HG03045 (cell line): ENCODE results near the gene NES.

Experiments
- ATAC-seq: cut with Tn5 transposase; IDR thresholded peaks from one replicate; pipeline ENCODE4 v1.9.1; 2021; ENCODE audit warnings: mild to moderate bottlenecking, moderate library complexity; ENCODE audit not compliant: unreplicated experiment

NES gene

DNA sequence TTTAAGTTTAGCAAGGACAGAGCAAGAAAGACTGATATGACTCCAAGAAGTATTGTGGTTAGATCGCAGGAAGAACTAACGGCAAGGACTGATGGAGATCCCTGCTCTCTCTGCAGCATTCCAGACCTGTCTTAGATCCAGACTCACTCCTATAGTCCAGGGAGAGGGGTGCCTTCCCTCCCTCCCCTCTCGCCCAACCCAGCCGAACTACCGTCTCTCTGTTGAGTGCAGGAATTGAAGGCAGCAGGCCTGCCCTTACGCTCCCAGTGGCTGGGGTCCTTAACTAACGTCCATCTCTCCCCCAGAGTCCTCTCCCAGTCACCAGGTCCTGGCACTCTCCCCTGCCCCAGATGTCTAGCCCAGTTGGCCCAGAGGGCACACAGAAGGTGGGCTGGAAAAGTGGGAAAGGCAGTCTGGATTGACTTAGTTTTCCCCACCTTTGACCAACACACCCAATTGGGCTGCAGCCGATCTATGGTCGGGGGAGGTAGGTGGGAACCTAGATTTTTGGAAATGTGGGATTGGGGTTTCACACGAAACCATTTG, 27.0 kb upstream of the NES start:
- no peak for ATAC-seq

DNA sequence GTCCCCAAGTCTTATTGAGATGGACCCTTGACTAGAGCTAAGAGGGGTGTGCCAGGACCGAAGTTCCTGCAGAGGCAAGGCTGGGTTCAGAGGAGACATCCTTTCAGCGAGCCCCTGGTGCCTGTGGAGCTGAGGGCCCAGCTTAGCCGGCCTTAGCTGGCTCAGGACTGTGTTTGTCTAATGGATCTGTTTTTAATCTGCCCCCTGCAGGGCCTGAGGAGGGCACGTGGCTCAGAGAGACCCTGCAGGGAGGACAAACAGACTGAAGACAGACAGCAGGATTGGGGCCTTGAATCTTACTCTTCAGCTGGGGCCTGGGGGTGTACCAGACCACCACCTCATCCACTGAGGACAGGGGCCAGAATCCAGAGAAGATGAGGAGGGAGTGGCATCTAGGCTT, 26.5 kb upstream of the NES start:
- ATAC-seq = no peak

DNA sequence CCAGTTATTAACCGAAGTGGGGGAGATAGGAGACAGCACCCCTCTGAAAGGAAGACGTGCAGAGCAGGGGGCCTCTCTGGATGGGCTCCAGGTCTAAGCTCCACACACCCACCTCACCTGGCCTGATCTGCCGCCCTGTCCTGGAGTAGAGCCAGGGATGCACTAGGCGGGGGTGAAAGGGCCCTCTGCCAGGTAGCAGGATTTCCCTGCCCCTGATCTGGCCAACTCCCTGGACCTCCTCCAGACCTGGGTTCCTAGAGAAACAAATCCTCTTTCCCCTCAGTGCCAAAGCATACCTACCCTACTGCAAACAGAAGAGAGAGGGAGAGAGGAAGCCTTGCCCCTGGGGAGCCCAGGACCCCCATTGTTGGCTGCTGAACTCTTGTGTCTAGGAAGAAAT, 26.1 kb upstream of the NES start:
- no peak for ATAC-seq

DNA sequence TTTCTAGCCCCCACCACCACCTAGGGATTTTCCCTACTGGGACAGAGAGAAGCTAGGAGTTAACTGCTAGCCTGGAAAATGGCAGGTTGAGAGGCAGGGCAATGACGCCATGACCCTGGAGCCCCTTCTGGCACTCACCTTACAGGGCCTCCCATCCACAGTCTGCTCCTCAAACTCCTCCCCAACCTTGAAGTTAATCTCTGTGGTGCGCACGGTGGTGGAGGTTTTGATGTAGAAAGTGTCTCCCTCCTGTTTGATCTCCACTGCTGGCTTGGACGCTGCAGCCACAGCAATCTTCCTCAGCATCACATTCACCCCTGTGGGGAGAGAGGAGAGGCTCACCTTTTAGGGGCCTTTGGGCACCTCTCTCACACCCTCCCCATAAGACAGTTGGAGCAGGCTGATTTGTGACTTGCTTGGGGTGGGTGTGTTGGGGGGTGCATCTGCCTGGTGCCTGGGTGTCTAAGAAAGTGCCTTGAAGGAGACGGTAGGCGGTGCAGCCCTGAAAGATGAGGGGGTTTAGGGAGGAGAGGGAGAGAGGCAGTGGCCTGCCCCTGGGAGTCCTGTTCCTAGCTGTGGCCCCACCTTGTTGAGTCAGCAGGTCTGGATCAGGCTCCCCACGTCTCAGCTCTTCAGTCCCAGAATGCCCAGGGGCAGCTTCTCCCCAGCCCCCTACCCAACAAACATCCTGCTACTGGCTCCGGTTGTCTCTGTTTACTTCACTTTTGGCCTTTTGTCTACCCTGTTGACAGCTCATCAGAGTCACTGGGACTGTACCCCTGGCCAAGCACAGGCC, 23.7 kb upstream of the NES start:
- no peak for ATAC-seq

DNA sequence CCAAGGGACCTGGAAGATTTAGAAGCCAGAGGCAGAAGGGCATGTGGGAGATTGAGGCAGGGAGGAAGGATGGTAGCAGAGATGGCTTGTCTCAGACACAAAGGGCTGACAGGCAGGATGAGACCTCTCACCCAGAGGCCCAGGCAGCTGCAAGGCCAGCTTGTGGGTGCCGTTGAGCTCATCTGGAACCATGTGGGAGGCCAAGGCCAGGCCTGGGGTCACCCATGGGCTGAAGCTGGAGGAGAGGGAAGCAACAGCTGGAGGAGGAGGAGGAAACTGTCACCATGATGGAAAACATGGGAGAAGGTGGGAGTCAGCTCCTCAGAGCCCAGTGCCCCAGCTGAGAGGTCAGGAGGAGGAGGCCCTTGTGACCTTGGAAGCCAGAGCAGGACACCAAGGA, 21.8 kb upstream of the NES start:
- ATAC-seq = no peak

DNA sequence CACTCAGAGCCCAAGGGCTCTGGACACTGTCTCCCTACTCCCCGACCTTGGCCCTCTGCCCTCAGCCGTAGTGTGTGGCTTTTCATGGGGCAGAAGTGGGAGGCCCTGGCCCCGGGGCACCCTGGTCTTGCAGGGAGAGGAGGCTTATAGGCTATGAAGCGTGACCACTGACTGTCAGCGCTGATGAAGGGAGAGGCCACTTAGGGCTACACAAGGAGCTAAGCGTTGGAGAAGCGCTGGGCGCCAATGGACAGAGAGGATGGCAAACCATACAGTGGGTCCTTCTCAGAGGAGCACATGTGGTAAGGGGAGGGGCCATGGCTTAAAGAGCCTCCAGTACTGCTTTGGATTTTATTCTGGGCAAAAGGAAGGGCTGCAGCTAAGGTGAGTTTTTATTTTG, 20.3 kb upstream of the NES start:
- ATAC-seq = no peak

DNA sequence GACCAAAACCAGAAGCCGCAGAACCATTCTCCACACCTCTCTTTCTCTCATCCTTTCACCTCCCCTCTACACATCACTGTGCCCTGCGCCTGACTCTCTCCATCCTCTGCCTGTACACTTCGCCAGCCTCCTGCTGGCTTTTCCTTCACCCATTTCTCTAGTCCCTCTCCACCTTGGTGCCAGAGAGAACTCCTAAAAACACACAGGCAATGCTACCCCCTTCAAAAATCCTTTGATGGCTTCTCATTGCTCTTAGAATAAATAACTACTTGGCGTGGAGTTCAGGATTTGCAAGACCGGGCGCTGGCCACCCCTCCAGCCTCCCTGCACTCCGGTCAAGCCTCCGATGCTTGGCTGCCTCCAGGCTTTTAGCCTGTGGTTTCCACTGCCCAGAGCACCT, 19.5 kb upstream of the NES start:
- no peak for ATAC-seq

DNA sequence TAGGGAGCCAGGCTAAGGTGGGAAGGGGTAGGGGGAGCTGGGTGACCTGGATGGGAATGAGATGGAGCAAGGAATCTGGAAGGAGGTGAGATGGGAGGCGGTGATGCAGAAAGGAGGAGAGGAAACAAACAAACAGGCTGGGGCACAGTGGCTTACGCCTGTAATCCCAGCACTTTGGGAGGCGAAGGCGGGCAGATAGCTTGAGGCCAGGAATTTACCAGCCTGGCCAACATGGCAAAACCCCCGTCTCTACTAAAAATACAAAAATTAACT, 17.4 kb upstream of the NES start:
- ATAC-seq = no peak

DNA sequence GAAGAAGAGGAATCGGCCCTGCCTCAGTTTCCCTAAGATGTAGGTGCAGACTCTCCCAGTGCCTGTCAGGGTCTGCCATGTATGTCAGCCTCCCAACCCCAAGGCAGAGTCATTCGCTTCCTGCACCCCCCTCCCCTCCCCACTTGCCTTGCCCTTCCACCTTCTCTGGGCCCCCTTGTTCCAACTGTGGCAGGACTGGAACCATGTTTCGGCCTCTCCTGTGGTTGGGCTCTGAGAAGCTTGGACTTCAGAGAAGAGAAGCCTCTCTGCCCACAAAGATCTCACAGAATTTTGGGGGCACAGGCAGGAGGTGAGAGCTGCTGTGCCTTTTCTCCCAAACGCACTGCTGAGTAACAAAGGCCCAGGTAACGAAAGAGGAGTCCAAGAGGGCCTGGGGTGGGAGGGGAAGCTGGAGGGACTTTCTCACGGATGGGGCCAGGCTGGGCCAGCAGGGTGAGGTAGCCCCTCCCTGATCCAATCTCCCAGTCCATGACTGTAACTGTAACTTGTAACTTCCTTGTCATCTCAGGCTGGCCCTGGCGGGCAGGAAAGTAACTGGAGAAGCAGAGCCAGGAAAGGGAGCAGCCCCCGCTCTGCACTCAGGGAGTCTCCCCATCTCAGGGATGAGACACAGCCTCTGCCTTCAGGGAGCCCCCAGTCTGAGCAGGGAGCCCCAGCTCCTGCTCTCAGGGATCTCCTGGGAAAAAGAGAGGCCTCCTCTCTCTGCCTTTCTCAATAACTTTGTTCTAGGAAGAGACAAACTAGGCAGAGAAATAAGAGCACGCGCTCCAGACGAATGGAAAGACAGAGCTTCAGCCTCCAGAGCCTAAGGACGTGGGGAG, 16.9 kb upstream of the NES start:
- ATAC-seq = no peak

DNA sequence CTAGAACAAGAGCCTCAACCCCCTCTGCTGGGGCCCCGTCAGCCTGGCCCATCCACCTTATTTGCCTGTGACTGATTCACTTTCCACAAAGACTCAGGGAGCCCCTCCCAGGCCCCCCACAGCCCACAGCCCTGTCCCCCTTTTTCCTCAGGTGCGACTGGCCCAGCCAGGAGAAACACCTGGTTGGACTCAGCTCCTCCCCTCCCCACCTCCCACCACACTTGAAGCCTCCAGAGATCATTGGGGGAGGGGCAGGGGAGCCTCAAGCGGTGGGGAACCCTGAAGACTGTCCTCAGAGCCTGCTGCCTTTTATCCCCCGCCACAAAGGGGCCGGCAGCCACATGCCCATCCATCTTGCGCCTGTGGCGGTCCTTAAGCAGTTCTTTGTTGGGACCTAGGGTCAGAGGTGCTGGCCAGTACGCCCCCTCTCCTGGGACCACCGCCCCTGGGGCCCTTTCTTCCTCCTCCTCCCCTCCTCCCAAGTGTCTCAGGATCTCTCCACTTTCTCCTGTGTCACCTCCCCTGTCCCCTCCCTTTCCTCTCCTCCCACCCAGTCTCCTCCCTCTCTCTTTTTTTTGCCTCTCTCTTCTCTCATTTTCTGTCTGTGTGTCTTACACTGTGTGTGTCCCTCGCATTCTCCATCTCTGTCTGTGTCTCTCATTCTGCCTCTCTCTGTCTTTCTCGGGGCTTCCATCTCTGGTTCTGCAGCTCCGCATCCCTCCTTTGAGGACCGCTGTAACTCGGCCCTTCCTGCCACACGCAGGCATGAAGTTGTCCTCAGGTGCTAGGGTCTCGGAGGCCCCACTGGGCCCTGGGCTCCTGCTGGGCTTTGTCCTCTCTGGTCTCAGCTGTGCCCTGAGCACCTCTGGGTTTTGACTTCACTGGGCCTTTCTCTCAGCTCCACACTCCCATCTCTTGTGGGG, 16.0 kb upstream of the NES start:
- ATAC-seq = no peak

DNA sequence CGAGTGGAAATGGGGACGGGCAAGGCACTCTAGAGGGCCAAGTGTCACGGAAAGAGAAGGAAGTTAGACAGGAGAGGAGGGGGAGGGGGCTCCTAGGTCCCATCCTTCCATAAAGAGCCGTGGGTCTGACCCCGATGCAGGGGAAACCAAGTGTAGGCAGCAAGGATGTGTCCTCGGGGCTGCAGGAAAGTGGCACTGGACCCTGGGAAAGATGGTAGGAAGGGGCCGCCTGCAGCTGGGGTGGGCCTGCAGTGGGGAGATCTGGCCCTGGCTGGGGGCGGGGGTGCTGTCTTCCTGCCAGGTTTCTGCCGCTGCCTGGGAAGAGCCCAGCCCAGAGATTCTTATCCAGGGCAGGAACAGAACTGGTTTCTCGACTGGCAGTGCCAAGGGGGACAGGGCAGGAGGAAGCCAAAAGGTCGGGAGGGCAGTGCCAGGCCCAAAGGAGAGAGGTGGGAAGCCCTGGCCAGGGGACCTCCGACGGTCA, 15.3 kb upstream of the NES start:
- no peak for ATAC-seq

DNA sequence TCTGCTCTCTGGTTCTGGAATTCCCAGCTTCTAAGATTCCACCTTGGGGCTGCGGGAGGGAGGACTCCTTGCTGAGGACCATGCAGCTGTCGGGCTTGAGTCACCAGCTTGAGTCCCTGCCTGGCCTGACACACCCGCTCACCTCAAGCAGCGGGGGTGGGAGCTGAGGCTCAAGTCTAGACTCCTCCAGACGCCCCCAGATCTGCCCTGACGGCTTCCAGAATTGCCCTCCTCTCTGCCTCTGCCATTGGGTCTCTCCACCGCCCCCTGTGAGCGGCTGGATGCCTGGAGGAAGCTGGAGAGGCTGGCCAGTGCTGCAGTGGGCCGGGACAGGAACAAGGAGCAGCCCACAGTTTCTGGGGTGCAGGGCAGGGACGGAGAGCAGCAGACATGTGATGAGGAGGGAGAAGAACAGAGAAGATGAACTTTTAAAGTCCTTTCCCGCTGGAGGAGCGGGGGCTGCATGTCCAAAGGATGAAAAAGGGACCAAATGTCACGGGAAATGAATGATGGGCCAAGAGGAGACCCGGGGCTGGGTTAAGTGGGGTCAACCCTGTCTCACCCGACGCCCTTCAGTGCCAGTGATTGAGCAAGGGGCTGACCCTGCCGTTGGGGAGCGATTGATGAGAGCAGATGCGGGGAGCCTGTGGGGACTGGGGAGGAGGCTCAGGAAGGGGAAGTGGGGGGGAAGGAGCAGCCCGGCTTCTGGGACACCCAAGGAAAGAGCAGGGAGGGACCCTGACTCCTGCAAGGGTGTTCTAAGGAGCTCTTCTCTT, 14.6 kb upstream of the NES start:
- no peak for ATAC-seq

DNA sequence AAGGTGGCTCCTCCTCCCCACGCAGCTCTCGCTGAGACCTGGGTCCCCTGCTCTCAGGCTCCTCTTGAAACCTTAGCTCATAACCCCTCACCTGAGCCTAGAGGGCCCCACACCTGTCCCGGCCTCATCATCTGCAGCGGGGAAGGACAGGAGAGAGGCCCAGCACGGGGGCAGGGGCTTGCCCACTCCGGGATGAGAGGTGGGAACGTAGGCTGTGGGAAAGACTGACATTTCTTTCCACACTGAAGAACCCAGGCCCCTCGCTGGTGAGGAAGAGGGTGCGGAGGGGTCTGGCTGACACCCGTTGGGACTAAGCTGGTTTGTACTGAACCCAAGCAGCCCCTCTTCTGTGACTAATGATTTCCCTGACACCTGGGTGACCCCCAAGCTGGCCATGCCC, 14.0 kb upstream of the NES start:
- no peak for ATAC-seq

DNA sequence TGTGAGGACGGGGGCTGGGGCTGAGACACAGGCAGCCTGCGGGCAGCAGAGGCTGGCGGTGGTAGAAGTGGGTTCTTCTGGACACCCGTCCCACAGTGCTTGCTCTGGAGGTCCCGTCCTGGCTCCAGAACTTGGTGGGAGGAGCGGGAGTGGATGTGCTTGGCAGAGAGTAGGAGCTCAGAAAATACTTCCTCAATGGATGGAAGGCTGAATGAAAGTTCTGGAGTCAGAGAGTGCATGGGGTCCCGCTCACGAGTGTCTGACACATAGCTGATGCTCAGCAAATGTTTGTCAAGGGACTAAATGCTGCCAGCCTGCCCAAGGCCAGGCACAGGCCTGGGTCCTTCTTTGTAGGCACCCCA, 13.4 kb upstream of the NES start:
- no peak for ATAC-seq

DNA sequence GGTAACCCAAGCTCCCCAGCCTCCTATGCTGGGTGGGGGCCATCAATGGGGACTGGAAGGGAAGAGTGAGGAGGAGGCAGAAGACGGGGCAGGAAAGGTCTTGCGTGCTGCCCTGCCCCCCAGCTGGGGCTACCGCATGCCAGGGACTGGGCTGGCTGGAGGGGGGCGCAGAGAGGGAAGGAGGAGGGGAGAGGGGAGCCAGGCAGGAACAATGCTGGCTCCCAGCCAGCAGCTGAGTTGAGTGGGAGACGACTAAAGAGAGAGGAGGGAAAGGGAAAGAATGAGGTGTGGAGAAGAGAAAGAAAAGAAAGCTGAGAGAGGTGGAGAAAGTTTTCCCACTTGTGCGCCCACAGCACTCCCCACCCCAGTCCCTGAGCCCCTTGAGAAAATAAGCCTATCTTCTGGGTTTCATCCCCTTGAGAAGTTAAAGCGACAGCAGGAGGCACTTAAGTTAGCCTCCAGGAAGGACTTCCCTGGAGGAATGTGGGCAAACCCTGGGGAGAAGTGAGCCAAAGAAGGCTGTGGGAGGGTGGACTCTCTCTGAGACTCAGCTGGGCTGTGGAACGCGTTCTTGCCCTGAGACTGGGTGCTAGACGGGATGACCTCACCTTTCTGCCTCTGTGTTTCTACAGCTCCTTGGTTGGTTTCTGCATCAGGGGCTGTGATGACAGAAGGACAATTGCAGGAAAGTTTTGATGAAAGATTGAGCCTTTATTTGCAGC, 12.9 kb upstream of the NES start:
- ATAC-seq = no peak

DNA sequence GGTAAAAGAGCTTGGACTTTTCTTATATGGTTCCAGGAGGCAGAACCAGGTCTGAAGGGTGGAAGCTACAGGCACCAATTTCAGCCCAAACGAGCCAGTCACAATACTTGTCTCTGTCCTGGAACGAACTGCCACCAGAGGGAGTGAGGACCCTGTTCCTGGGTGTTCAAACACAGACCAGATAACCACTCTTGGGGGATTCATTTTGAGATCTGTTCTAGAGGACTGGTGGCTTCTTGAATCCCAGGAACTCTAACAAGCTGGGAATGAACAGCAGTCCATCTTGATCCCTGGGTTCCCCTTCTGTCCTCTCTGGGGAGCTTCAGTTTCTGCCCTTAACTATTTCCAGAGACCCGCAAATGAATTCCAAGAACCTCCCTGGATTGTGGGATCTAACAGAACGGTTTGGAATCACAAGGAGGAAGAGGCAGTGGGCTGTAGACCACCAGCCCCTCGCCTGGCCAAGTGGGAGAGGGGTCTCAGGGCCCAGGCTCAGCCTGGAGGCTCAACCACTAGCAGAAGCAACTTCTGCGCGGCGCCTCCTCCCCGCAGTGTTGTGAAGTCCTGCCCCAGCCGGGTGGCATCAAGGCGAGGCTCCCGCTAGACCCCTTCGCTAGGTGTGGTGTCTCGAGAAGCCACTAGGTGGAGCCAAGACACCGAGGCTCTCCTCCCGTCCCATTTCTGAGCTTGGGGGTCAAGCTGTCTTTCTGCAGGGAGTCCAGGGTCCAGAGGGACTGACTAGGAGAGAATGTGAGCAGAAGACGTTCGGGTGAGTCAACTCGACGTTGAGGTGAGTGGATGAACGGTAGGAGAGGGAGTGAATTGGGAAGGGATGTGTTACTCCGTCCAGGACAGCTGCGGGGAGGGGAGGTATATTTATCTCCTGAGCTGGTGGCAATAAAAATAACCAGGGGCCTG, 12.1 kb upstream of the NES start:
- no peak for ATAC-seq

DNA sequence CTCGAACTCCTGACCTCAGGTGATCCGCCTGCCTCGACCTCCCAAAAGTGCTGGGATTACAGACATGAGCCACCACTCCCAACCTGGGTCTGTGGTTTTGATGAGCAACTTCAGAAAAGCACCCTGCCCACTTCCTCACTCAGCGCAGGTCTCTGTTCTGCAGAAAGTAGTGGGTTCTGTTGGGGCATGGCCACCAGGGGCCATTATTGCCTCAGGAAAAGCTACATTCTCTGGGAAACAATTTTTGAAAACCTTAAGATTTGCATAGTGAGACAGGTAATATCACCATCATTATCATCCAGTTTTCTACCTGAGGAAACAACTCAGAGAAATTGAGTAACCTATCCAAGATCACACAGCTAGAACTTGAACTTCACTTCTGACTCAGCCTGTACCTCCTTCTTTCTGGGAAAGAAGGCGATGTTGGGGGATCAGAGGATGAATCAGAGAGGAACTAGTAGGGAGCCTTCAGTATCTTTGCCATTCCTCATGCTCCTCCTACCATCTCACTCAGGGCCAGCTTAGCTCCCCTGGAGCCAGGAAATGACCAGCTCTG, 7.1 kb upstream of the NES start:
- ATAC-seq = no peak

DNA sequence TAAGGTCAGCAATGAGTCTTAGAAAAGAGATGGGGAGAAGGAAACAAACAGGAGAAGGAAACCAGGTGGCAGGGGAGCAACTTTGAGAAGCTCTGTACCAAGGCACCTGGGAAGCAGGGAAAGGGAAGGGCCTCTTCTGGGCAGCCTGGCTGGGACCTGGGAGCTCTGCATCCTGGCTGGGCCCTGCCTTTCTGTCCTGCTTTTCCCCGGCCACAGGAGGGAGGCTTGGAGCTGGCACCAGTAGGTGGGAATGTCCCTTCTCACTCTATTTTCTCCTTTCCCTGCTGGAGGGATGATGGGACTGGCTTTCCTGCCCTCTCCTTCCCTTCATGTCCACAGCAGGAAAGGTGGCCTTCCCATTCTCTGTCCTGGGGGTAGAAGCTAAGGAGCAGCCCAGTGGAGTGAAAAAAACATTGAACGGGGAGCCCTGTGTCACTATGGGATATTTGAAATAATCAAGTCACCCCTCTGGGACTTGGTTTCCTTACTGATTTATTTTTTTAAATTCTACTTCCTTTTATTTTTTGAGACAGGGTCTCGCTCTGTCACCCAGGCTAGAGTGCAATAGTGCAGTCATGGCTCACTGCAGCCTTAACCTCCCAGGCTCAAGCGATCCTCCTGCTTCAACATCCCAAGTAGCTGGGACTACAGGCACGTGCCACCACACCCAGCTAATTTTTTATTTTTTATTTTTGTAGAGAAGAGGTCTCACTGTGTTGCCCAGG, 5.1 kb upstream of the NES start:
- ATAC-seq = no peak
